ENCODE measurements around the gene MEGF9.

DNA sequence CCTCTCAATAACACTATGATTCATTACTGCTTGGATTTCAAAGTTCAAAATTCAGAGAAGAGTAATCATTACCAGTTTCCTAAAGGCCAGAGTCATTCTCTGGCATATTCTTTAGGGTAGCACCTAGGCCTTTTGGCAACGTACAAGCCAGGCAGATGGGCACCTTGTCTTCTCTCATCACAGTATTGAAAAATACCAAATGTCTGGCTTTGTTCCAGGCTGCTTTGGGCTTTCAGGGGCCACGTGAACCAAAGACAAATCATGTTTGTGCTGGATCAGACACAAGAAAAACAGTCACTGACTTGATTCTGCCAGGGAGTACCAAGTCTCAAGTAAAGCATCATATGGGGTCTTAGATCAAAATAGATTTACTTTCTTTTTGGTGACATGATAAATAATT is 15.5 kb downstream of the MEGF9 start:
- TF ChIP-seq, protein P1, sequence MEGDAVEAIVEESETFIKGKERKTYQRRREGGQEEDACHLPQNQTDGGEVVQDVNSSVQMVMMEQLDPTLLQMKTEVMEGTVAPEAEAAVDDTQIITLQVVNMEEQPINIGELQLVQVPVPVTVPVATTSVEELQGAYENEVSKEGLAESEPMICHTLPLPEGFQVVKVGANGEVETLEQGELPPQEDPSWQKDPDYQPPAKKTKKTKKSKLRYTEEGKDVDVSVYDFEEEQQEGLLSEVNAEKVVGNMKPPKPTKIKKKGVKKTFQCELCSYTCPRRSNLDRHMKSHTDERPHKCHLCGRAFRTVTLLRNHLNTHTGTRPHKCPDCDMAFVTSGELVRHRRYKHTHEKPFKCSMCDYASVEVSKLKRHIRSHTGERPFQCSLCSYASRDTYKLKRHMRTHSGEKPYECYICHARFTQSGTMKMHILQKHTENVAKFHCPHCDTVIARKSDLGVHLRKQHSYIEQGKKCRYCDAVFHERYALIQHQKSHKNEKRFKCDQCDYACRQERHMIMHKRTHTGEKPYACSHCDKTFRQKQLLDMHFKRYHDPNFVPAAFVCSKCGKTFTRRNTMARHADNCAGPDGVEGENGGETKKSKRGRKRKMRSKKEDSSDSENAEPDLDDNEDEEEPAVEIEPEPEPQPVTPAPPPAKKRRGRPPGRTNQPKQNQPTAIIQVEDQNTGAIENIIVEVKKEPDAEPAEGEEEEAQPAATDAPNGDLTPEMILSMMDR (IDR thresholded peaks at IDR 0.05; ENCODE audit: insufficient read depth, low read depth, low read length): no peak
- TF ChIP-seq EZH2 (IDR thresholded peaks at IDR 0.05; ENCODE audit: insufficient read depth, low read length): no peak

All from astrocyte (in vitro differentiated cells and primary cell).